Measurements from ENCODE around the gene PLEK.
"Not testable (repeated sequence)": the region's sequence is repeated elsewhere in the genome, so short reads cannot be mapped to it uniquely, and the experiment has no call there.

DNA sequence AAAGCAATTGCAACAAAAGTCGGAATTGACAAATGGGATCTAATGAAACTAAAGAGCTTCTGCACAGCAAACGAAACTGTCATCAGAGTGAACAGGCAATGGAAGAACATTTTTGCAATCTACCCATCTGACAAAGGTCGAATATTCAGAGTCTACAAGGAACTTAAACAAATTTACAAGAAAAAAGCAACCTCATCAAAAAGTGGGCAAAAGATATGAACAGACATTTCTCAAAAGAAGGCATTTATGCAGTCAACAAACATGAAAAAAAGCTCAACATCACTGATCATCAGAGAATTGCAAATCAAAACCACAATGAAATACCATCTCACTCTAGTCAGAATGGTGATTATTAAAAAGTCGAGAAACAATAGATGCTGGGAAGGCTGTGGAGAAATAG lies 16.0 kb upstream of the PLEK start:
- TF ChIP-seq, protein P1, sequence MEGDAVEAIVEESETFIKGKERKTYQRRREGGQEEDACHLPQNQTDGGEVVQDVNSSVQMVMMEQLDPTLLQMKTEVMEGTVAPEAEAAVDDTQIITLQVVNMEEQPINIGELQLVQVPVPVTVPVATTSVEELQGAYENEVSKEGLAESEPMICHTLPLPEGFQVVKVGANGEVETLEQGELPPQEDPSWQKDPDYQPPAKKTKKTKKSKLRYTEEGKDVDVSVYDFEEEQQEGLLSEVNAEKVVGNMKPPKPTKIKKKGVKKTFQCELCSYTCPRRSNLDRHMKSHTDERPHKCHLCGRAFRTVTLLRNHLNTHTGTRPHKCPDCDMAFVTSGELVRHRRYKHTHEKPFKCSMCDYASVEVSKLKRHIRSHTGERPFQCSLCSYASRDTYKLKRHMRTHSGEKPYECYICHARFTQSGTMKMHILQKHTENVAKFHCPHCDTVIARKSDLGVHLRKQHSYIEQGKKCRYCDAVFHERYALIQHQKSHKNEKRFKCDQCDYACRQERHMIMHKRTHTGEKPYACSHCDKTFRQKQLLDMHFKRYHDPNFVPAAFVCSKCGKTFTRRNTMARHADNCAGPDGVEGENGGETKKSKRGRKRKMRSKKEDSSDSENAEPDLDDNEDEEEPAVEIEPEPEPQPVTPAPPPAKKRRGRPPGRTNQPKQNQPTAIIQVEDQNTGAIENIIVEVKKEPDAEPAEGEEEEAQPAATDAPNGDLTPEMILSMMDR (conservative IDR thresholded peaks at IDR 0.05) = not testable (repeated sequence)
- not testable (repeated sequence) for TF ChIP-seq ZFX (IDR thresholded peaks at IDR 0.05)

Measured in C4-2B (cell line).